Neural cell (in vitro differentiated cells): ENCODE data around the gene PRTG.

Experiments used
- CTCF ChIP-seq: fragments of 450-650 bp; IDR thresholded peaks from 2 replicates; pipeline ENCODE4 v1.5.1; 2014; ENCODE audit warnings: antibody characterized with exemption, mild to moderate bottlenecking, moderate library complexity; ENCODE audit not compliant: poor library complexity, severe bottlenecking
- EP300 ChIP-seq: fragments of 450-650 bp; conservative IDR thresholded peaks from 2 replicates; pipeline ENCODE4 v1.6.1; 2014; ENCODE audit warnings: antibody characterized with exemption, mild to moderate bottlenecking, moderate library complexity; ENCODE audit not compliant: poor library complexity, severe bottlenecking
- EZH2 ChIP-seq: fragments of 200-600, 300-800 bp; shearing (Covaris generic), sonication (generic); IDR thresholded peaks from 2 replicates; pipeline ENCODE4 v1.6.1; 2014; ENCODE audit warnings: antibody characterized with exemption, low read length, borderline replicate concordance, mild to moderate bottlenecking; ENCODE audit not compliant: insufficient read depth, poor library complexity, severe bottlenecking
- MXI1 ChIP-seq: fragments of 450-650 bp; conservative IDR thresholded peaks from 2 replicates; pipeline ENCODE4 v1.6.1; 2014; ENCODE audit warnings: antibody characterized with exemption, mild to moderate bottlenecking; ENCODE audit not compliant: poor library complexity, severe bottlenecking
- POLR2AphosphoS5 ChIP-seq: IDR thresholded peaks from 2 replicates; pipeline ENCODE4 v1.6.1; 2012
- RAD21 ChIP-seq: fragments of 450-650 bp; conservative IDR thresholded peaks from 2 replicates; pipeline ENCODE4 v1.6.1; 2014; ENCODE audit warnings: antibody characterized with exemption, mild to moderate bottlenecking, moderate library complexity
- TAF1 ChIP-seq: IDR thresholded peaks from 2 replicates; pipeline ENCODE4 v1.6.1; 2012; ENCODE audit warnings: low read depth

DNA sequence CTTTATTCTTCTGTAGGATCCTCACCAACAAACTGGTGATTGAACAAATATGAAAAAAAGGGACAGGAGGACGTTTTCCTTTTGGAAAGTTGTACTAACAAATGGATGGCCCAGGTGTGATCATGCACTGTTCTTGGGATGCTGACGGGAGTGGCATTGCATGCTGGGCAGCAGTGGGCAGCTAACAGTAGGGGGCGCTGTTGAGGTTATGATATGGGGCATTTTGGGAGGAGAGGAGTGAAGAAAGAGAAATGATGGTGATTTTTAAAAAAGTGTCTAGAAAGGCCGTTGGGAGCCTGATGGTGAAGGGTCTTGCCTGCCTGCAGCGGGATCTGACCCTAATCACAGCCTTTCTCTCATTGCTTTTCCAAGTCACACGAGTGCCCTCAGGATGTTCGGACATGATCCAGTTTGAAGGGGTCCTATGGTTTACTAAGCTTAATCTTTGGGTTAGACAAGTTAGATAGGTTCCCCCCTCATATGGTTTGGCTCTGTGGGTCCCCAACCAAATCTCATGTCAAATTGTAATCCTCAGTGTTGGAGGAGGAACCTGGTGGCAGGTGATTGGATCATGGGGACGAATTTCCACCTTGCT is 46.2 kb upstream of the PRTG start:
- TF ChIP-seq CTCF = no peak
- TF ChIP-seq MXI1 = no peak
- no peak for TF ChIP-seq POLR2AphosphoS5
- no peak for TF ChIP-seq RAD21
- TF ChIP-seq EP300 = no peak
- no peak for TF ChIP-seq EZH2
- TF ChIP-seq TAF1 = no peak
